ENCODE data around the gene ADAMTS16.

GRCh38 chr5:5156471-5157082 is 16.4 kb downstream of the ADAMTS16 start:
- TF ChIP-seq CTCF (IDR thresholded peaks at IDR 0.05) (no peak), POLR2A (IDR thresholded peaks at IDR 0.05) (no peak), POLR2AphosphoS5 (IDR thresholded peaks at IDR 0.05) (no peak)
